Endothelial cell (in vitro differentiated cells): ENCODE measurements around the gene MYO3A. TPM values are rescaled to one million over a fixed set of nuclear protein-coding genes. Genes with fewer than 3 reads are reported as not detected.

Experiments used
- DNase-seq: peaks from one replicate; pipeline ENCODE4 v3.0.0; 2021; ENCODE audit warnings: low spot score
- H3K27ac Mint-ChIP-seq: one replicate; pipeline ENCODE4 v1.8.0; 2021; ENCODE audit warnings: mixed read lengths, inconsistent platforms; ENCODE audit not compliant: unreplicated experiment
- H3K27me3 Mint-ChIP-seq: one replicate; pipeline ENCODE4 v1.8.0; 2021; ENCODE audit warnings: mild to moderate bottlenecking, moderate library complexity, mixed read lengths, inconsistent platforms; ENCODE audit not compliant: unreplicated experiment
- H3K36me3 Mint-ChIP-seq: one replicate; pipeline ENCODE4 v1.8.0; 2021; ENCODE audit warnings: mild to moderate bottlenecking, low read depth, mixed read lengths, inconsistent platforms; ENCODE audit not compliant: unreplicated experiment
- H3K4me1 Mint-ChIP-seq: one replicate; pipeline ENCODE4 v1.8.0; 2021; ENCODE audit warnings: mild to moderate bottlenecking, mixed read lengths, inconsistent platforms; ENCODE audit not compliant: unreplicated experiment
- H3K4me3 Mint-ChIP-seq: one replicate; pipeline ENCODE4 v1.8.0; 2021; ENCODE audit warnings: mild to moderate bottlenecking, mixed read lengths, inconsistent platforms; ENCODE audit not compliant: unreplicated experiment
- H3K9me3 Mint-ChIP-seq: one replicate; pipeline ENCODE4 v1.8.0; 2021; ENCODE audit warnings: mixed read lengths, inconsistent platforms; ENCODE audit not compliant: unreplicated experiment
- CTCF ChIP-seq: fragments of 200-600 bp; sonication (generic); IDR thresholded peaks from one replicate; pipeline ENCODE4 v1.5.0; 2021; ENCODE audit warnings: antibody characterized with exemption; ENCODE audit not compliant: unreplicated experiment
- total RNA-seq: library from RNA; stranded (reverse); fragmentation: NEBNext Ultra II Directional; extraction: Animal tissue kit (Norgen Biotek cat#: 25700); gene quantifications from one replicate; pipeline ENCODE4 v1.2.1, GENCODE V29; 2021; ENCODE audit not compliant: unreplicated experiment

Gene MYO3A
- total RNA-seq, 1 donor from 2014 or later: 11.4 TPM

- no peak for TF ChIP-seq CTCF
- no peak overlapping the region for H3K27ac Mint-ChIP-seq
- H3K4me1 Mint-ChIP-seq: no peaks in the 10 kb centered on the region
- H3K4me3 Mint-ChIP-seq: no peak overlapping the region
- H3K27me3 Mint-ChIP-seq: no peaks in the 10 kb centered on the region
- no peaks in the 10 kb centered on the region for H3K9me3 Mint-ChIP-seq
- H3K36me3 Mint-ChIP-seq: peaks cover 11% of the 10 kb centered on the region
- DNase-seq: no peak
Measured at GRCh38 chr10:25972631-25973030, 38.6 kb downstream of the MYO3A start.

- DNase-seq: no peak
Measured at GRCh38 chr10:25974897-25975459, 40.9 kb downstream of the MYO3A start.

GRCh38 chr10:25978771-25979170 is 44.7 kb downstream of the MYO3A start:
- no peak overlapping the region for H3K27ac Mint-ChIP-seq
- no peaks in the 10 kb centered on the region for H3K4me1 Mint-ChIP-seq
- no peaks in the 10 kb centered on the region for H3K9me3 Mint-ChIP-seq
- peaks cover 29% of the 10 kb centered on the region for H3K36me3 Mint-ChIP-seq
- TF ChIP-seq CTCF: no peak
- no peaks in the 10 kb centered on the region for H3K27me3 Mint-ChIP-seq
- no peak overlapping the region for H3K4me3 Mint-ChIP-seq
- DNase-seq: no peak

More at GRCh38 chr10:25974897-25975459, 40.9 kb downstream of the MYO3A start:
- no peaks in the 10 kb centered on the region for H3K9me3 Mint-ChIP-seq
- no peaks in the 10 kb centered on the region for H3K4me1 Mint-ChIP-seq
- H3K36me3 Mint-ChIP-seq: peaks cover 14% of the 10 kb centered on the region
- H3K4me3 Mint-ChIP-seq: no peak overlapping the region
- H3K27me3 Mint-ChIP-seq: no peaks in the 10 kb centered on the region
- H3K27ac Mint-ChIP-seq: no peak overlapping the region
- TF ChIP-seq CTCF: no peak

- no peaks in the 10 kb centered on the region for H3K9me3 Mint-ChIP-seq
- H3K27ac Mint-ChIP-seq: no peak overlapping the region
- peaks cover 27% of the 10 kb centered on the region for H3K36me3 Mint-ChIP-seq
- no peak overlapping the region for H3K4me3 Mint-ChIP-seq
- DNase-seq: no peak
- H3K27me3 Mint-ChIP-seq: no peaks in the 10 kb centered on the region
- no peaks in the 10 kb centered on the region for H3K4me1 Mint-ChIP-seq
- TF ChIP-seq CTCF: no peak
Measured at GRCh38 chr10:25982107-25982506, 48.1 kb downstream of the MYO3A start.

- TF ChIP-seq CTCF: no peak
Measured at GRCh38 chr10:25988583-25988982, 54.6 kb downstream of the MYO3A start.

More at GRCh38 chr10:25988583-25988982, 54.6 kb downstream of the MYO3A start:
- Mint-ChIP-seq H3K4me1 (no peaks in the 10 kb centered on the region), H3K36me3 (peaks cover 7% of the 10 kb centered on the region), H3K9me3 (no peaks in the 10 kb centered on the region), H3K27me3 (no peaks in the 10 kb centered on the region), H3K27ac (no peak overlapping the region), H3K4me3 (no peak overlapping the region)
- DNase-seq: no peak
